Thyroid gland (tissue), 4 donors: ENCODE measurements around the gene DYNLT2B.
"Not testable (repeated sequence)": the region's sequence is repeated elsewhere in the genome, so short reads cannot be mapped to it uniquely, and the experiment has no call there.

ENCODE experiments used
- CTCF ChIP-seq, 6 experiments: fragments of 200-600 bp in 3 of 6; fragments of 450-650 bp in 3 of 6; sonication (generic) in 3 of 6; IDR thresholded peaks; one replicate each; pipeline ENCODE4 v1.5.1; 2016 to 2019; ENCODE audit warnings: antibody characterized with exemption in 6 of 6, mild to moderate bottlenecking in 2 of 6, inconsistent platforms in 1 of 6, moderate library complexity in 1 of 6
- POLR2A ChIP-seq, 2 donors: fragments of 450-650 bp; IDR thresholded peaks; one replicate each; pipeline ENCODE4 v1.6.1; 2017; ENCODE audit warnings: antibody characterized with exemption in 2 of 2, mild to moderate bottlenecking in 2 of 2, moderate library complexity in 1 of 2

- not testable (repeated sequence) for TF ChIP-seq POLR2A, CTCF (IDR thresholded peaks at IDR 0.05)
Observed at GRCh38 chr3:196244166-196244565, 73.9 kb downstream of the DYNLT2B start.
